Thyroid gland (tissue), 4 donors: ENCODE results near the gene AURKB. TPM values are rescaled to one million over a fixed set of nuclear protein-coding genes. Genes with fewer than 3 reads are reported as not detected.

Experiments
- DNase-seq, 2 donors: peaks; one replicate each; pipeline ENCODE4 v3.0.0-alpha.2; 2019
- H3K27ac ChIP-seq, 3 donors: fragments of 200-600 bp; sonication (generic); 1 replicate in 2 of 3; 2 replicates in 1 of 3; pipeline ENCODE4 v1.5.1; 2016 to 2019; ENCODE audit warnings: mild to moderate bottlenecking in 1 of 3, moderate library complexity in 1 of 3
- H3K27me3 ChIP-seq: fragments of 200-600 bp; sonication (generic); one replicate; pipeline ENCODE4 v1.5.1; 2019
- H3K36me3 ChIP-seq, 2 donors: fragments of 200-600 bp; sonication (generic); one replicate each; pipeline ENCODE4 v1.5.1; 2016 to 2019
- H3K4me1 ChIP-seq, 2 donors: fragments of 200-600 bp; sonication (generic); one replicate each; pipeline ENCODE4 v1.5.1; 2017 to 2019
- H3K4me3 ChIP-seq, 3 donors: fragments of 200-600 bp; sonication (generic); replicated peaks in 1 of 3; 1 replicate in 2 of 3; 2 replicates in 1 of 3; pipeline ENCODE4 v1.5.1; 2016; ENCODE audit warnings: mild to moderate bottlenecking in 1 of 3
- H3K9me3 ChIP-seq: fragments of 200-600 bp; sonication (generic); one replicate; pipeline ENCODE4 v1.5.1; 2017
- POLR2A ChIP-seq, 2 donors: fragments of 450-650 bp; IDR thresholded peaks; one replicate each; pipeline ENCODE4 v1.6.1; 2017; ENCODE audit warnings: antibody characterized with exemption in 2 of 2, mild to moderate bottlenecking in 2 of 2, moderate library complexity in 1 of 2
- WGBS, 2 donors: methylation state at CpG; one replicate each; pipeline ENCODE4 v1.1.5; 2017; 5-methylcytosine and 5-hydroxymethylcytosine counted together
- intact Hi-C: fragments of 100-400 bp; cut with DNase I; formaldehyde crosslinking; loops from one replicate; pipeline ENCODE4 v1.15.1; 2023
- total RNA-seq, 4 donors: library from RNA; depleted of rRNA; stranded (reverse); fragments of >200 nt; gene quantifications; one replicate each; pipeline ENCODE4 v1.2.3, GENCODE V29; 2016
- TF ChIP-seq, protein P1 (sequence below), 6 experiments: fragments of 200-600 bp in 3 of 6; fragments of 450-650 bp in 3 of 6; sonication (generic) in 3 of 6; IDR thresholded peaks; one replicate each; pipeline ENCODE4 v1.5.1; 2016 to 2019; ENCODE audit warnings: antibody characterized with exemption in 6 of 6, mild to moderate bottlenecking in 2 of 6, inconsistent platforms in 1 of 6, moderate library complexity in 1 of 6

Gene AURKB
- total RNA-seq, 4 donors from 2014 or later, result 6.0 TPM; not detected in 3

DNA sequence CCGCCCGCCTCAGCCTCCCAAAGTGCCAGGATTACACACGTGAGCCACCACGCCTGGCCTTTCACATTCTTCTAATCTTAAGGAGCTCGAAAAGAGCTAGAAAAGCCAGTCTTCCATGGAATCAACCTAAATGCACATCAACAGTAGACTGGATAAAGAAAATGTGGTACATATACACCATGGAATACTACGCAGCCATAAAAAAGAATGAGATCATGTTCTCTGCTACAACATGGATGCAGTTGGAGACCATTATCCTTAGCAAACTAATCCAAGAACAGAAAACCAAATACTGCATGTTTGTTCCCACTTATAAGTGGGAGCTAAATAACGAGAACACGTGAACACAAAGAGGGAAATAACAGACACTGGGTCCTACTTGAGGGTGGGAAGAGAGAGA is 34.4 kb upstream of the AURKB start:
- intact Hi-C loops, result no loop called here
- H3K4me3 ChIP-seq, result no peak overlapping the region
- peaks cover 0 to 8% of the 10 kb centered on the region in 2 donors for H3K36me3 ChIP-seq
- H3K27ac ChIP-seq, result no peak overlapping the region
- DNase-seq, result no peak
- no peaks in the 10 kb centered on the region for H3K27me3 ChIP-seq
- whole genome bisulfite sequencing, 2 donors, result 98% methylated on average over 8 of the region's 8 CpGs
- H3K4me1 ChIP-seq, result peaks cover 4 to 10% of the 10 kb centered on the region in 2 donors
- H3K9me3 ChIP-seq, result no peaks in the 10 kb centered on the region
- TF ChIP-seq, protein P1, sequence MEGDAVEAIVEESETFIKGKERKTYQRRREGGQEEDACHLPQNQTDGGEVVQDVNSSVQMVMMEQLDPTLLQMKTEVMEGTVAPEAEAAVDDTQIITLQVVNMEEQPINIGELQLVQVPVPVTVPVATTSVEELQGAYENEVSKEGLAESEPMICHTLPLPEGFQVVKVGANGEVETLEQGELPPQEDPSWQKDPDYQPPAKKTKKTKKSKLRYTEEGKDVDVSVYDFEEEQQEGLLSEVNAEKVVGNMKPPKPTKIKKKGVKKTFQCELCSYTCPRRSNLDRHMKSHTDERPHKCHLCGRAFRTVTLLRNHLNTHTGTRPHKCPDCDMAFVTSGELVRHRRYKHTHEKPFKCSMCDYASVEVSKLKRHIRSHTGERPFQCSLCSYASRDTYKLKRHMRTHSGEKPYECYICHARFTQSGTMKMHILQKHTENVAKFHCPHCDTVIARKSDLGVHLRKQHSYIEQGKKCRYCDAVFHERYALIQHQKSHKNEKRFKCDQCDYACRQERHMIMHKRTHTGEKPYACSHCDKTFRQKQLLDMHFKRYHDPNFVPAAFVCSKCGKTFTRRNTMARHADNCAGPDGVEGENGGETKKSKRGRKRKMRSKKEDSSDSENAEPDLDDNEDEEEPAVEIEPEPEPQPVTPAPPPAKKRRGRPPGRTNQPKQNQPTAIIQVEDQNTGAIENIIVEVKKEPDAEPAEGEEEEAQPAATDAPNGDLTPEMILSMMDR (IDR thresholded peaks at IDR 0.05), result no peak
- TF ChIP-seq POLR2A (IDR thresholded peaks at IDR 0.05), result no peak

DNA sequence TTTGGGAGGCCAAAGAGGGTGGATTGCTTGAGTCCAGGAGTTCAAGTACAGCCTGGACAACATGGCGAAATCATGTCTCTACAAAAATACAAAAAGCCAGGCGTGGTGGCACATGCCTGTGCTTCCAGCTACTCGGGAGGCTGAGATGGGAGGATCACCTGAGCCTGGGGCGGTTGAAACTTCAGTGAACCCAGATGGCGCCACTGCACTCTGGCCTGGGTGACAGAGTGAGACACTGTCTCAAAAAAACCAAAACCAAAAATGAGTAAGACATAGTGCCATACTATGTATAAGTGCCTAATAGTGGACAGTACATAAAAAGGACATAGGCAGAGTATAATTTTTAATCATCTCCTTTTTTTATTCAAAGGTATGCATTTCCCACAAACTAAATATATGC is 33.5 kb upstream of the AURKB start:
- H3K27ac ChIP-seq, result no peak overlapping the region
- intact Hi-C loops, result no loop called here
- no peak for TF ChIP-seq POLR2A (IDR thresholded peaks at IDR 0.05)
- TF ChIP-seq, protein P1 (IDR thresholded peaks at IDR 0.05), result no peak
- peaks cover 4 to 8% of the 10 kb centered on the region in 2 donors for H3K36me3 ChIP-seq
- WGBS, 2 donors, result 88 to 94% methylated on average over 5 of the region's 5 CpGs
- H3K9me3 ChIP-seq, result no peaks in the 10 kb centered on the region
- H3K27me3 ChIP-seq, result no peaks in the 10 kb centered on the region
- peaks cover 0 to 5% of the 10 kb centered on the region in 2 donors for H3K4me1 ChIP-seq
- DNase-seq, result no peak
- H3K4me3 ChIP-seq, result no peak overlapping the region

DNA sequence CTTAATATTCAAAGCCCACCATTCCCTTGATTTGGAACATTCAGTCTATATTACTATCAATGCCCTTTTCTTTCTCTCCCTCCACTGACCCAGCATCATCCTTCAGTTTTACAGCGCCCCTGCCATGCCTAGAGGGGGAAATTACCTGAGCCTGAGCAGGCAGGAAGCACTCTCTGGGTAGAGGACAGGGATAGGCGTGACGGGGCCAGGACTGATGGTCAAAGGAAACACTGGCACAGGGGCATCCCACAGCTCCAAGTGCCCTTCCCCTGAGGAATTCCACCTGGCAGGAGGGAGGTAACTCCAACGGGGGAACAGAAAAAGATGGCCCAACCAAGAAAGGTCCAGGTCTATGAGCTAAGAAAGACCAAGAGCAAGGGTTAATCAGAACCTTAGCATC is 27.5 kb upstream of the AURKB start:
- Histone ChIP-seq H3K4me3 (no peak overlapping the region), H3K9me3 (no peaks in the 10 kb centered on the region), H3K4me1 (no peaks in the 10 kb centered on the region), H3K36me3 (peaks cover 53% of the 10 kb centered on the region in 2 donors), H3K27me3 (no peaks in the 10 kb centered on the region), H3K27ac (no peak overlapping the region)
- 90 to 91% methylated on average over 4 of the region's 4 CpGs for WGBS, 2 donors
- no peak for DNase-seq
- TF ChIP-seq, protein P1 (IDR thresholded peaks at IDR 0.05), result no peak
- TF ChIP-seq POLR2A (IDR thresholded peaks at IDR 0.05), result no peak
- intact Hi-C loops, result no loop called here

DNA sequence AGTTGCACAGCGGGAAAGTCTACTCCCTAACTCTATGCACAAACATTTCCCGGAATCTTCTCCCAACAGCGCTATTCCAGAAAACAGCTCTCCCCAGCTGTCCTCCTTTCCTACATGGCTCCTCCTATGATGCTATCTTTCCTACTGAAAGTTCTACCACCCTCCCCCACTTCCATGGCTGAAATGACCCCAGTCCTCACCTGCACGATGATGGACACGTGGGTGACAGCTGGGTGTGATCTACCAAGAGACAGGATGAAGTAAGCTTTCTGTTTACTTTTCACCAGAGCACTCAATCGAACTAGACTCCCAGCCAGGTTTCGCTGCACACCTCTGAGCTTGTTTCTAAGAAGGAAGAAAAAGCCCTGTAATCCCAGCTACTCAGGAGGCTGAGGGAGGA is 26.8 kb upstream of the AURKB start:
- Histone ChIP-seq H3K4me1 (no peaks in the 10 kb centered on the region), H3K4me3 (no peak overlapping the region), H3K36me3 (peaks cover 60 to 61% of the 10 kb centered on the region in 2 donors), H3K9me3 (no peaks in the 10 kb centered on the region), H3K27ac (no peak overlapping the region), H3K27me3 (no peaks in the 10 kb centered on the region)
- intact Hi-C loops, result no loop called here
- DNase-seq, result no peak
- TF ChIP-seq, protein P1 (IDR thresholded peaks at IDR 0.05), result no peak
- no peak for TF ChIP-seq POLR2A (IDR thresholded peaks at IDR 0.05)
- 82 to 87% methylated on average over 7 of the region's 7 CpGs for WGBS, 2 donors

DNA sequence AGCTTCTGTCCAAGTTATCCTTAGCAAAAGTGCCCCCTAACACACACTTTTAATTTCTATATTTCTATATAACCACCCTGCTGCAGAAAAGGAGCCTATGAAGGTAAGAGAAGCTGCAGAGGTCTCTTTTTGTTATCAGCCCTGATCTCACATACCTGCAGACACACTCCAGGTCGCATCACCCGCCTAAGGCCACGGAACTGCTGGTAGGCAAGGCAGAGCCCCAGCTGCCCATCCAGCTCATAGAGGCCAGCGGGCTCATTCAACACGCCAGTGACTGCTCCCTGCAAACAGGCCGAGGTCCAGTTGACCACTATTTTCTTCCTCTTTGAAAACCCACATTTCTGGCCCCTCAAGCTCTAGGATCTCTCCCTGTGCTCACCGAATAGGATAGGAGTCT is 25.3 kb upstream of the AURKB start:
- intact Hi-C loops, result no loop called here
- H3K9me3 ChIP-seq, result no peaks in the 10 kb centered on the region
- no peaks in the 10 kb centered on the region for H3K27me3 ChIP-seq
- 97% methylated on average over 7 of the region's 7 CpGs for WGBS, 2 donors
- H3K4me1 ChIP-seq, result no peaks in the 10 kb centered on the region
- peaks cover 74 to 75% of the 10 kb centered on the region in 2 donors for H3K36me3 ChIP-seq
- TF ChIP-seq, protein P1 (IDR thresholded peaks at IDR 0.05), result no peak
- no peak for TF ChIP-seq POLR2A (IDR thresholded peaks at IDR 0.05)
- H3K27ac ChIP-seq, result no peak overlapping the region
- H3K4me3 ChIP-seq, result no peak overlapping the region
- no peak for DNase-seq
